GM18508 (cell line): ENCODE data around the gene SUGCT.

Source experiments
- ATAC-seq: cut with Tn5 transposase; IDR thresholded peaks from one replicate; pipeline ENCODE4 v1.9.1; 2021; ENCODE audit warnings: moderate number of reproducible peaks; ENCODE audit not compliant: insufficient read depth, unreplicated experiment

SUGCT gene

GRCh38 chr7:40828686-40829600 lies 694.1 kb downstream of the SUGCT start:
- no peak for ATAC-seq

DNA sequence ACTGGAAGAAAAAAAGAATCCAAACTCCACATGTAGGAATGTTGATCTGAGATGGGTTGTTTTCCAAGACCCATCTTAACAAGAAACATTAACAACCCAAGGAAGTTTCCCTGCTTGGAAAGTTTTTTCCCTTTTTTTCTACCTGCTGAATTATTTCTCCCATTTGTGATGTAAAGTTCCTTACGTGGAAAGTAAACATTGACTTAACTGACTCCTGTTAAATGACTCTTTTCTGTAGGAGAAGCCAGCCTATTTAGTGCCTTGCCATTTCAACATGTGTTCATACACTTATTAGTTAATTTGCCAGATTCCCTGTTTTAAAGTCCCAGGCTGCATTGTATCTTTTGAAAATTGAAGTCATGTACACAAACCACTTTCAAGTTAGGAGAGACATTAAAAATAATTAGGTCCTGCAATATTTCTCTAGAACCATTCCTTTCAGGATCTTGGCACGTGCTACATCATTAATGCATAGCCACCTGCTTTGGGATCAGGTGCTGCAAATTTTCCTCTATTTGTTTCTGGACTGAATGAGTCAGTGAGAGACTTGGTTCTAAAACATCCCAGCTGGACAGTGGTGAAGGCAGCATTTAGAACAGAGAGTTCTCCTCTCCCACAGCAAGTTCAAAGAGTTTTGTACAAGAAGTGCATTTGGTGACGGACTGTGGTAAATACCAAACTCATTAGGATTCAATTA lies 698.5 kb downstream of the SUGCT start:
- ATAC-seq, result no peak

DNA sequence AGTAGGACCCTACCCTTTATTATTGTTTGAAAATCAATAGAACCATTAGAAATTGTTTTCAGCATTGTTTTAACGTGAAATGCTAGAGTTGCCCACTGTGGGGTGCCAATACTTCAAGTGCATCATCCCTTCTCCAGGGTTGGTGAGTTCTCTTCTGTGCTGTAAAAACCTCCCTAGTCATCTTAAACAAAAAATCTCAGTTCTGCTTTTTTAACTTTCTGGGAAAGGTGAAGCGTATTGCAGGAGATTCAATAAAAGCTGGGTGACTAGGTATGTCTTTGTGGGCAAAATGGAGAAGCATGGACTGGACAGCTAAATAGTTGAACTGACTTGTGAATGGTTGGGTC lies 699.1 kb downstream of the SUGCT start:
- no peak for ATAC-seq

DNA sequence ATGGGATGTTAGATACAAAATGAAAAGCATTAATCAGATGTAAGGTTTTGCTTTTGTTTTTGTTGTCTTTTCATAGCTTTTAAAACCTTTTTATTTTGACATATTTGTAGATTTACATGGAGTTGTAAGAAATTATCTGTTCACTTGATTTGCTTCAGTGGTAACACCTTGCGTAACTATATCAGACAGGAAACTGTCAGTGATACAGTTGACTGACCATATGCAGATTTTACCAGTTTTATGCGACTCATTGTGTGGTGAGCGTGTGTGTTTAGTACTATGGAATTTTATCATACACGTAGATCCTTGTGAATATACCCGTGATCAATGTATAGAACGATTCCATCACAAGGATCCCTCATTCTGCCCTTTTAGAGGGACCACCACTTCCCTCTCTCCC lies 701.4 kb downstream of the SUGCT start:
- ATAC-seq, result no peak

GRCh38 chr7:40839881-40840280 lies 705.1 kb downstream of the SUGCT start:
- no peak for ATAC-seq

- no peak for ATAC-seq
These were observed 706.2 kb downstream of the SUGCT start for GRCh38 chr7:40840990-40841389.

GRCh38 chr7:40842641-40843040 lies 707.8 kb downstream of the SUGCT start:
- no peak for ATAC-seq

- ATAC-seq, result no peak
These were observed 708.7 kb downstream of the SUGCT start for GRCh38 chr7:40843338-40843985.

GRCh38 chr7:40845943-40846342 lies 711.1 kb downstream of the SUGCT start:
- no peak for ATAC-seq

DNA sequence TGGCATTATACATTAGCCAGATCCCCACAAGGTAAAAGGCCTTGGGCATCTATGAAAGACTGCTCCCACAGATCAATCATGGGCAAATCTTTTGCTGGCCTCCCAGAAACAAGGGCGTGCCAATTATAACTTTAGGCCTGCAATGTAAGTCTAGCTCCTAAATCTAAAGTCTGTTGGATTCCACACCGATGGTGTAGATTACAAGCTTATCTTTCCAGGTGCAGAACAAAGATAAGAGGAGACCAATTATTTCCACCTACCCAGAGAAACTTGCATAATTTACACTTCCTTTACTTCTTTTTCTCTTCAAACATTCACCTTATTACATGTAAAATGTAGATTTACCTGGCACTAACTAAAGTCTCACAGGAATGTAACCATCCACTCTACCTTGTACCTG lies 713.1 kb downstream of the SUGCT start:
- no peak for ATAC-seq

DNA sequence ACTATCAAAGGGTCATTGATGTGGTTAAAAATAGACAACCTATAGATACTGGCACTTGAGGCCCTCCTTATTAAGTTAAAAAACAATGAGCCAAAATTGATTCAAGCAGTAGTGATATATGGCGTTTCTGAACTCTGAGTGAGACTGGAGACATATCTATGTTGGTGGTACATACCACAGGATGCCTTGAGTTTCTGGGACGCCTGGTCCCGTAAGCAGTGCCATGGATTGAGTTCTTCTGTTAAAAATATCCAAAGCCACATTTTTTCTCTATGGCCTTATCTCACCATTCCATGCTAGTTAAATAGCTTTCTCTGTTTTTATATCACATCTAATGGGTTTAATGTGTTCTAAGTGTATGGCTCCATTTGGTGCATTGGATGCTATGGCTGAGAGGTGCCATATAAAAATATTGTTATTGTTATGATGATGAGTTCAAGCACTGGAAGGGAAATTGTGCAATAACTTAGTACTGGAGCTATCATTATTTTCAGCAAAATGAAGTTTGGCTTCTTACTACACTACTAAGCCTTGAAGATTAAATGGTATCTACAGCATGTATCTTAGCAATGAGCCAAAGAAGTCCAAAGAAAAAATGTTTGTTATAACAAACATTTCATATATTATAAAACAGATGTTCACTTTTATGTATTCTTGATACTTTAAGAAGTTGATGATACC lies 713.9 kb downstream of the SUGCT start:
- no peak for ATAC-seq

- ATAC-seq, result no peak
These were observed 715.2 kb downstream of the SUGCT start for GRCh38 chr7:40850017-40850416.

GRCh38 chr7:40851001-40851400 lies 716.2 kb downstream of the SUGCT start:
- ATAC-seq, result no peak

DNA sequence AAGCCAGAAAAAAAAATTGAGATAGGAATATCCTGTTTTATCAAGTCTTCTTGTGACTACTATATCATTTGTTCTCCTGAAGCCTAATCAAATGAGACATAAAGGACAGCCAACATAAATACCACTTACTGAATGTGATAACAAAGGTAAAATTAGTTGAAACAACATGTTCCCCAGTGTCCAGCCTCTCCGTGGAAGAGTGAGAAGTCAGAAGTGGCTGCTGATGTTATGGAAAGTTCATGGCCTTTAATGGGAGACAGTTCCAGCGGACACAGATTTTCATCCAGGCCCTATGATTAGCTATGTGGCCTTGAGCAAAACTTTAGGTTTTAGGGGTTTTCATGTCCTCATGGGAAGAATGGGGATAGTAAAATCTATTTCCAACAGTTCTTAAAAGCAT lies 724.3 kb downstream of the SUGCT start:
- ATAC-seq, result no peak

DNA sequence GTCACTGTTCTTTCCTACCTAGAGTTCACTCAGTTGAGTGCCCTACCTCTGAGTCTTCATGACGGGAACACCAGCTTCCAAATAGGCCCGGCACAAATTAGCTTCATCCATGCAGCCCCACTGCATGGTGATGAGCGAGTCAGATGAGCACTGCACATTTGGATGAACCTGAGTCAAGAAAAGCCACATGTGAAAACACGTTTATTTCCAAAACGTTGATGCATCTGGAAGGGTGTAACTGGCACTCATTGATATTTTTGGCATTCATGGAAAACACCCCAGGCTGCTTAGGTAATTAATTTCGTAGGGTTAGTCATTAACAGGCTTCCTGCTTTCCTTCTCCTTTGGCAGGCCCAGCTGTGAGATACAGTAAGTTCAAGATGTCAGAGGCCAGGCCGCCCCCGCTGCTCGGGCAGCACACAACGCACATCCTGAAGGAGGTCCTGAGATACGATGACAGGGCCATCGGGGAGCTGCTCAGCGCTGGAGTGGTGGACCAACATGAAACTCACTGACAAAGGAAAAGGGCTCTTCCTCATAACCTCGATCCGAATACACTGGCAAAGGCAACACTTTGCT lies 725.2 kb downstream of the SUGCT start:
- no peak for ATAC-seq

GRCh38 chr7:40865441-40866233 lies 730.8 kb downstream of the SUGCT start:
- ATAC-seq, result no peak

DNA sequence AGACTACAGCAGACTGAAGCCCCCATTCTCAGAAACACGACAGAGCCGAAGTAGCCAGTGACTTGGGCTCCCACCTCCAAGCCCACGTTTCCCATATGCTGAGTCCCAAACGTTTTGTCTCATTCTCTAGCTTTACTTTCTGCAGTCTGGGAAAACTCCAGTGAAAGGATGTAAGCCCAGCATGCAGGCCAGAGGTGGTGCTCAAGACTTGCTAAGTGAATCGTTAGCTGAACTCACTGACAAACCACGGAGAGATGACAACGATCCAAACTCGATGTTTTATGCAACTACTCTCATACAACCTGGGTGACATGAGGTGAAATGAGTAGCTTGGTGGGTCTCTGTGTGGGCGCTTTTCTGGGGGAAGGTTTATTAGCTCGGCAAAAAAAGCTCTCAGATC lies 731.8 kb downstream of the SUGCT start:
- ATAC-seq, result no peak

DNA sequence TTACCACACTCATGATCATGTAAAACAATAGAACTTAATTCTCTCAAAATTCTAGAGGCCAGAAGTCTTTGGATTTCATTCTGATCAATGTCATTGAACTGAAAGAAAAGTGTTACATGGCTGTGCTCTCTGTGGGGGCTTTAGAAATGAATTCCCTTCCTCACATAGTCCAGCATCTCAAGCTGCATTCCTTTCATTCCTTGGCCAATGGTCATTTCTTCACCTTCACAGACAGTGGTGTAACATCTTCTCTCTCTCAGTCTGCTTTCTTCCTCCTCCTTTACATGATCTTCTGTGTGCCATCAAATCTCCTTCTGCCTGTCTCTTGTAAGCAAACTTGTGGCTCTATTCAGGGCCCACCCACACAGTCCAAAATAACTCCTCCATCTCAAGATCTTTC lies 735.3 kb downstream of the SUGCT start:
- ATAC-seq, result no peak

DNA sequence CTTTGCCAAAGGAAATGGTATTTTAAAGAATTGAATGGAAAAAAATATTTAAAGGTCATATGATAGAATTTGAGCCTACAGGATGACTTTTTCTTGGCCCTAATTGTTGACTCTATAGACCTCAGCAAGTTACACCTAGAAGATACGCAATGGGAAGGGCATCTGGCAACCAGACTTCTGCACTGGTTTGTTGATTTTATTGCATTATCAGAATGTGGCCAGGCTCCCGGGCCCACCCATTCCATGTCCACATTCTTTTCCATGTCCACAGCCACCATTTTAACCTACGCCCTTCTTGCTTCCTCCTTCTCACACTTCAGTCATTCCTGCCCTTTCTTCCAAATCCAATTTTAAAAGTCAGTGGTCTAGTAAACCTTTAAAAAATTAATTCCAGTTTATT lies 738.4 kb downstream of the SUGCT start:
- no peak for ATAC-seq

GRCh38 chr7:40874756-40875155 lies 740.0 kb downstream of the SUGCT start:
- ATAC-seq, result no peak
